CD4-positive, alpha-beta T cell treated with Interleukin-17A for 1 hour (primary cell): Measurements from ENCODE around the gene KCNJ9.

ENCODE experiments used
- DNase-seq: peaks from one replicate; pipeline ENCODE4 v3.0.0-alpha.2; 2020

The KCNJ9 gene

GRCh38 chr1:160066829-160067745, 14.3 kb upstream of the KCNJ9 start:
- no peak for DNase-seq

GRCh38 chr1:160068225-160068624, 13.1 kb upstream of the KCNJ9 start:
- no peak for DNase-seq

- DNase-seq: no peak
These were observed 11.7 kb upstream of the KCNJ9 start, which contains the start of gene KCNJ10 for GRCh38 chr1:160069460-160070231. KCNJ10 (minus strand) TSS chr1:160070160; CDS start chr1:160042532, 27,628 bp downstream.

GRCh38 chr1:160070243-160071163, 10.8 kb upstream of the KCNJ9 start:
- peak; percentile 70 for DNase-seq

- DNase-seq: no peak
These were observed 10.0 kb upstream of the KCNJ9 start for GRCh38 chr1:160071289-160071688.

- DNase-seq: no peak
These were observed 6.5 kb upstream of the KCNJ9 start for GRCh38 chr1:160074865-160075264.

GRCh38 chr1:160075836-160076235, 5.5 kb upstream of the KCNJ9 start:
- no peak for DNase-seq

- DNase-seq: no peak
These were observed 5.0 kb upstream of the KCNJ9 start for GRCh38 chr1:160076295-160076694.

- no peak for DNase-seq
These were observed 3.9 kb upstream of the KCNJ9 start for GRCh38 chr1:160077486-160077885.

GRCh38 chr1:160078512-160079195, 2.7 kb upstream of the KCNJ9 start:
- DNase-seq: peak; percentile 64

GRCh38 chr1:160079448-160079847, 1.9 kb upstream of the KCNJ9 start:
- no peak for DNase-seq

GRCh38 chr1:160080381-160081100, 797 bp upstream of the KCNJ9 start:
- no peak for DNase-seq

GRCh38 chr1:160082487-160082886, 1.1 kb downstream of the KCNJ9 start:
- DNase-seq: no peak

GRCh38 chr1:160082926-160083325, 1.6 kb downstream of the KCNJ9 start:
- DNase-seq: no peak

GRCh38 chr1:160083968-160084770, 2.8 kb downstream of the KCNJ9 start:
- peak; percentile 80 for DNase-seq

GRCh38 chr1:160084771-160085321, 3.5 kb downstream of the KCNJ9 start:
- DNase-seq: no peak

GRCh38 chr1:160085686-160086455, 4.5 kb downstream of the KCNJ9 start:
- peak; percentile 77 for DNase-seq

- no peak for DNase-seq
These were observed 5.1 kb downstream of the KCNJ9 start for GRCh38 chr1:160086456-160086892.

- no peak for DNase-seq
These were observed 5.9 kb downstream of the KCNJ9 start for GRCh38 chr1:160087118-160087662.
